Neural cell (in vitro differentiated cells): ENCODE measurements around the gene MAP2.

ENCODE experiments used
- EP300 ChIP-seq: fragments of 450-650 bp; conservative IDR thresholded peaks from 2 replicates; pipeline ENCODE4 v1.6.1; 2014; ENCODE audit warnings: antibody characterized with exemption, mild to moderate bottlenecking, moderate library complexity; ENCODE audit not compliant: poor library complexity, severe bottlenecking
- EZH2 ChIP-seq: fragments of 200-600, 300-800 bp; shearing (Covaris generic), sonication (generic); IDR thresholded peaks from 2 replicates; pipeline ENCODE4 v1.6.1; 2014; ENCODE audit warnings: antibody characterized with exemption, low read length, borderline replicate concordance, mild to moderate bottlenecking; ENCODE audit not compliant: insufficient read depth, poor library complexity, severe bottlenecking
- MXI1 ChIP-seq: fragments of 450-650 bp; conservative IDR thresholded peaks from 2 replicates; pipeline ENCODE4 v1.6.1; 2014; ENCODE audit warnings: antibody characterized with exemption, mild to moderate bottlenecking; ENCODE audit not compliant: poor library complexity, severe bottlenecking
- POLR2AphosphoS5 ChIP-seq: IDR thresholded peaks from 2 replicates; pipeline ENCODE4 v1.6.1; 2012
- TAF1 ChIP-seq: IDR thresholded peaks from 2 replicates; pipeline ENCODE4 v1.6.1; 2012; ENCODE audit warnings: low read depth
- TF ChIP-seq, protein P1 (sequence below): fragments of 450-650 bp; IDR thresholded peaks from 2 replicates; pipeline ENCODE4 v1.5.1; 2014; ENCODE audit warnings: antibody characterized with exemption, mild to moderate bottlenecking, moderate library complexity; ENCODE audit not compliant: poor library complexity, severe bottlenecking
- TF ChIP-seq, protein P2 (sequence below): IDR thresholded peaks from 2 replicates; pipeline ENCODE4 v1.6.1; 2012; ENCODE audit warnings: borderline replicate concordance

DNA sequence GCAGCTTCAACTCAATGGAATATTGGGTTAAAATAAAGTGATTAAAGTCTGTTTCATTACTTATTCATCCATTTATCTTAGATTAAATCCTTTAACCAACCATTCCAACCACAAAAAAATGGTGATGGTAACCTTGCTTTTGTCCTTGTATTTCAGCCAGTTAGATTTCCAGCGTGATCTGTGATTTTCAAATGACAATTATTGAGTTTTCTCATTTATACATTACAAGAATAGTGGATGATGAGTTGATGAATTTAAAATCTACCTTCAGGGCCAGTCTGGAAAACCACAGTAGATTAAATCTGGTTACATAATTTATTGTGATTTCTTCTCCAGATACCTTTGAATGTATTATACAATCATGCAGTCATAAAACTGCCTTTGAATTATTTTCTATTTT, 318.1 kb downstream of the MAP2 start:
- TF ChIP-seq, protein P1, sequence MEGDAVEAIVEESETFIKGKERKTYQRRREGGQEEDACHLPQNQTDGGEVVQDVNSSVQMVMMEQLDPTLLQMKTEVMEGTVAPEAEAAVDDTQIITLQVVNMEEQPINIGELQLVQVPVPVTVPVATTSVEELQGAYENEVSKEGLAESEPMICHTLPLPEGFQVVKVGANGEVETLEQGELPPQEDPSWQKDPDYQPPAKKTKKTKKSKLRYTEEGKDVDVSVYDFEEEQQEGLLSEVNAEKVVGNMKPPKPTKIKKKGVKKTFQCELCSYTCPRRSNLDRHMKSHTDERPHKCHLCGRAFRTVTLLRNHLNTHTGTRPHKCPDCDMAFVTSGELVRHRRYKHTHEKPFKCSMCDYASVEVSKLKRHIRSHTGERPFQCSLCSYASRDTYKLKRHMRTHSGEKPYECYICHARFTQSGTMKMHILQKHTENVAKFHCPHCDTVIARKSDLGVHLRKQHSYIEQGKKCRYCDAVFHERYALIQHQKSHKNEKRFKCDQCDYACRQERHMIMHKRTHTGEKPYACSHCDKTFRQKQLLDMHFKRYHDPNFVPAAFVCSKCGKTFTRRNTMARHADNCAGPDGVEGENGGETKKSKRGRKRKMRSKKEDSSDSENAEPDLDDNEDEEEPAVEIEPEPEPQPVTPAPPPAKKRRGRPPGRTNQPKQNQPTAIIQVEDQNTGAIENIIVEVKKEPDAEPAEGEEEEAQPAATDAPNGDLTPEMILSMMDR = no peak
- no peak for TF ChIP-seq EP300
- TF ChIP-seq, protein P2, sequence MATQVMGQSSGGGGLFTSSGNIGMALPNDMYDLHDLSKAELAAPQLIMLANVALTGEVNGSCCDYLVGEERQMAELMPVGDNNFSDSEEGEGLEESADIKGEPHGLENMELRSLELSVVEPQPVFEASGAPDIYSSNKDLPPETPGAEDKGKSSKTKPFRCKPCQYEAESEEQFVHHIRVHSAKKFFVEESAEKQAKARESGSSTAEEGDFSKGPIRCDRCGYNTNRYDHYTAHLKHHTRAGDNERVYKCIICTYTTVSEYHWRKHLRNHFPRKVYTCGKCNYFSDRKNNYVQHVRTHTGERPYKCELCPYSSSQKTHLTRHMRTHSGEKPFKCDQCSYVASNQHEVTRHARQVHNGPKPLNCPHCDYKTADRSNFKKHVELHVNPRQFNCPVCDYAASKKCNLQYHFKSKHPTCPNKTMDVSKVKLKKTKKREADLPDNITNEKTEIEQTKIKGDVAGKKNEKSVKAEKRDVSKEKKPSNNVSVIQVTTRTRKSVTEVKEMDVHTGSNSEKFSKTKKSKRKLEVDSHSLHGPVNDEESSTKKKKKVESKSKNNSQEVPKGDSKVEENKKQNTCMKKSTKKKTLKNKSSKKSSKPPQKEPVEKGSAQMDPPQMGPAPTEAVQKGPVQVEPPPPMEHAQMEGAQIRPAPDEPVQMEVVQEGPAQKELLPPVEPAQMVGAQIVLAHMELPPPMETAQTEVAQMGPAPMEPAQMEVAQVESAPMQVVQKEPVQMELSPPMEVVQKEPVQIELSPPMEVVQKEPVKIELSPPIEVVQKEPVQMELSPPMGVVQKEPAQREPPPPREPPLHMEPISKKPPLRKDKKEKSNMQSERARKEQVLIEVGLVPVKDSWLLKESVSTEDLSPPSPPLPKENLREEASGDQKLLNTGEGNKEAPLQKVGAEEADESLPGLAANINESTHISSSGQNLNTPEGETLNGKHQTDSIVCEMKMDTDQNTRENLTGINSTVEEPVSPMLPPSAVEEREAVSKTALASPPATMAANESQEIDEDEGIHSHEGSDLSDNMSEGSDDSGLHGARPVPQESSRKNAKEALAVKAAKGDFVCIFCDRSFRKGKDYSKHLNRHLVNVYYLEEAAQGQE = no peak
- no peak for TF ChIP-seq EZH2
- no peak for TF ChIP-seq POLR2AphosphoS5
- no peak for TF ChIP-seq MXI1
- no peak for TF ChIP-seq TAF1
